Nephron (organoid): ENCODE measurements around the gene FAM83F.

Experiments
- H3K27ac Mint-ChIP-seq, 3 experiments: 2 replicates each; pipeline ENCODE4 v1.8.0; 2020; ENCODE audit warnings: mixed read lengths in 3 of 3, mild to moderate bottlenecking in 2 of 3, moderate library complexity in 1 of 3
- H3K27me3 Mint-ChIP-seq: 2 replicates; pipeline ENCODE4 v1.8.0; 2021; ENCODE audit warnings: low read depth, mild to moderate bottlenecking, moderate library complexity, mixed read lengths
- H3K36me3 Mint-ChIP-seq: 2 replicates; pipeline ENCODE4 v1.8.0; 2020; ENCODE audit warnings: low read depth, mixed read lengths
- H3K4me1 Mint-ChIP-seq: 2 replicates; pipeline ENCODE4 v1.8.0; 2020; ENCODE audit warnings: mixed read lengths
- H3K4me3 Mint-ChIP-seq, 3 experiments: 2 replicates each; pipeline ENCODE4 v1.8.0; 2020; ENCODE audit warnings: mild to moderate bottlenecking in 3 of 3, mixed read lengths in 3 of 3, moderate library complexity in 2 of 3
- H3K9me3 Mint-ChIP-seq: 2 replicates; pipeline ENCODE4 v1.8.0; 2020; ENCODE audit warnings: mixed read lengths
- TF ChIP-seq, protein P1 (sequence below), 3 experiments: fragments of 200-600 bp; sonication (generic); IDR thresholded peaks; one replicate each; pipeline ENCODE4 v1.5.0; 2021; ENCODE audit warnings: antibody characterized with exemption in 3 of 3; ENCODE audit not compliant: unreplicated experiment in 3 of 3

The FAM83F gene

DNA sequence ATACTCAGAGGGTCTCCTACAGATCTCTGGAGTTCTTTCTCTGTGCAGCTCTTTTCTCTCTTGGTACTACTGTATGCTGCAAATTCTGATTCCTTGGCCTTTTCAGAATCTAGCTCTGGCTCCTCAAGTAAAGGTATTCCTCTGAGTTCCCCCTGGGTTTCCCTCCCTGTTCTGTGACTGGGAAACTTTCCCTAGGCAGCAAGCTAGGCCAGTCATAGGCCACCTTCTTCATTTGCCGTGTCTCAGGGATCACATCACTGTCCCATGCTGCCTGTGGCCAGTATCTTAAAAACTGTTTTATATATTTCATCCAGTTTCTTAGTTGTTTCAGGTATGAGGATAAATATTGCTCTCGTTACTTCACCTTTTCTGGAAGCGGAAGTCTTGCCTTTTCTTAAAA is 71.2 kb downstream of the FAM83F start:
- no peak overlapping the region for H3K4me3 Mint-ChIP-seq
- no peak overlapping the region for H3K27ac Mint-ChIP-seq
- H3K9me3 Mint-ChIP-seq, result no peaks in the 10 kb centered on the region
- no peaks in the 10 kb centered on the region for H3K36me3 Mint-ChIP-seq
- H3K27me3 Mint-ChIP-seq, result peaks cover 5% of the 10 kb centered on the region
- TF ChIP-seq, protein P1, sequence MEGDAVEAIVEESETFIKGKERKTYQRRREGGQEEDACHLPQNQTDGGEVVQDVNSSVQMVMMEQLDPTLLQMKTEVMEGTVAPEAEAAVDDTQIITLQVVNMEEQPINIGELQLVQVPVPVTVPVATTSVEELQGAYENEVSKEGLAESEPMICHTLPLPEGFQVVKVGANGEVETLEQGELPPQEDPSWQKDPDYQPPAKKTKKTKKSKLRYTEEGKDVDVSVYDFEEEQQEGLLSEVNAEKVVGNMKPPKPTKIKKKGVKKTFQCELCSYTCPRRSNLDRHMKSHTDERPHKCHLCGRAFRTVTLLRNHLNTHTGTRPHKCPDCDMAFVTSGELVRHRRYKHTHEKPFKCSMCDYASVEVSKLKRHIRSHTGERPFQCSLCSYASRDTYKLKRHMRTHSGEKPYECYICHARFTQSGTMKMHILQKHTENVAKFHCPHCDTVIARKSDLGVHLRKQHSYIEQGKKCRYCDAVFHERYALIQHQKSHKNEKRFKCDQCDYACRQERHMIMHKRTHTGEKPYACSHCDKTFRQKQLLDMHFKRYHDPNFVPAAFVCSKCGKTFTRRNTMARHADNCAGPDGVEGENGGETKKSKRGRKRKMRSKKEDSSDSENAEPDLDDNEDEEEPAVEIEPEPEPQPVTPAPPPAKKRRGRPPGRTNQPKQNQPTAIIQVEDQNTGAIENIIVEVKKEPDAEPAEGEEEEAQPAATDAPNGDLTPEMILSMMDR (IDR thresholded peaks at IDR 0.05; ENCODE audit: unreplicated experiment in 3 of 3), result no peak
- no peaks in the 10 kb centered on the region for H3K4me1 Mint-ChIP-seq

DNA sequence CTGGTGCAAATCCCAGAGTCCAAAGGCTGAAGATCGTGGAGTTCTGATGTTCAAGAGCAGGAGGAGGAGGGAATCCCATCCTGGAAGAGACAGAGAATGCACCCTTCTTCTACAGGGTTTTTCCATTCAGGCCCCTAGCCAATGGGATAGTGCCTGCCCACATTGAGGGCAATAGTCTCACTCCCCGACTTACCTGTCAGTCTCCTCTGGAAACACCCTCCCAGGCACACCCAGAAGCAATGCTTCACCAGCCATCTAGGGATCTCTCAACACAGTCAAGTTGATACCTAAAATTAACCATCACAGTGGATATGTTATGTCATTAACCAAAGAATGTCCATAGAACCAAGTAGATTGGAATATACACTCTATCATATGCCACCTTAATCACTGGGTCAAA is 72.9 kb downstream of the FAM83F start:
- no peak overlapping the region for H3K4me3 Mint-ChIP-seq
- no peaks in the 10 kb centered on the region for H3K9me3 Mint-ChIP-seq
- H3K27me3 Mint-ChIP-seq, result peaks cover 5% of the 10 kb centered on the region
- no peaks in the 10 kb centered on the region for H3K4me1 Mint-ChIP-seq
- no peak overlapping the region for H3K27ac Mint-ChIP-seq
- no peaks in the 10 kb centered on the region for H3K36me3 Mint-ChIP-seq
- TF ChIP-seq, protein P1 (IDR thresholded peaks at IDR 0.05; ENCODE audit: unreplicated experiment in 3 of 3), result no peak

DNA sequence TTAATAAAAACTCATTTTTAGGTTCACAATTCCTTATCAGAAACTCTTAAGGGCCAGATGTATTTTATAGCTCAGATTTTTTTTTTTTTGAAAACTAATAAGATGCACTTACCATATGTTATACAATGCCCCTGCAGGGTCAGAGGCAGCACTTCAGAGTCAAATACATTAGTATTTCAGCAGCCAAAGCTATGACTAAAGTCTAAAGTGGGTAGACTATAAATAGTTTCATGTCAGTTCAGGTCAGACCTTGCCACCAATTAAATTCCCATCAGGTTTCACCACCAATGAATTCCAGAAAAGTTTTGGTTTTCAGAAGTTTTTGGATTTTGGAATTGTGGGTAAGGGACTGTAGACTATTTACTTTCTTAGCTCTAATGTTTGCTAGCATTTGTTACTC is 75.9 kb downstream of the FAM83F start:
- peaks cover 5% of the 10 kb centered on the region for H3K27me3 Mint-ChIP-seq
- no peaks in the 10 kb centered on the region for H3K4me1 Mint-ChIP-seq
- H3K27ac Mint-ChIP-seq, result no peak overlapping the region
- no peak overlapping the region for H3K4me3 Mint-ChIP-seq
- TF ChIP-seq, protein P1 (IDR thresholded peaks at IDR 0.05; ENCODE audit: unreplicated experiment in 3 of 3), result no peak
- no peaks in the 10 kb centered on the region for H3K9me3 Mint-ChIP-seq
- no peaks in the 10 kb centered on the region for H3K36me3 Mint-ChIP-seq

DNA sequence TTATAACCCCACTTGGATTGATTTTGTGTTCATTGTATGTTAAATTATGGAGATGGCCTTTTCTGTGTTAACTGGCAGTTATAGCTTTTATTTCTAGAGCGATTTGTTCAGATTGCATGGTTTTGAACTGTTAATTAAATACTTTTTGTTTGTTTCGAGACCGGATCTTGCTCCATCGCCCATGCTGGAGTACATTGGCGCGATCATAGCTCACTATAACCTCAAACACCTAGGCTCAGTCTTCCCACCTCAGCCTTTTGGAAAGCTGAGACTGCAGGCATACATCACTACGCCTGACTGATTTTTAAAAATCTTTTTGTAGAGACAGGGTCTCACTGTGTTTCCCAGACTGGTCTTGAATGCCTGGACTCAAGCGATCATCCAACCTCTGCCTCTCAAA is 77.0 kb downstream of the FAM83F start:
- Mint-ChIP-seq H3K4me3 (no peak overlapping the region), H3K9me3 (no peaks in the 10 kb centered on the region), H3K27ac (no peak overlapping the region), H3K27me3 (no peaks in the 10 kb centered on the region), H3K4me1 (no peaks in the 10 kb centered on the region), H3K36me3 (no peaks in the 10 kb centered on the region)
- TF ChIP-seq, protein P1 (IDR thresholded peaks at IDR 0.05; ENCODE audit: unreplicated experiment in 3 of 3), result no peak

DNA sequence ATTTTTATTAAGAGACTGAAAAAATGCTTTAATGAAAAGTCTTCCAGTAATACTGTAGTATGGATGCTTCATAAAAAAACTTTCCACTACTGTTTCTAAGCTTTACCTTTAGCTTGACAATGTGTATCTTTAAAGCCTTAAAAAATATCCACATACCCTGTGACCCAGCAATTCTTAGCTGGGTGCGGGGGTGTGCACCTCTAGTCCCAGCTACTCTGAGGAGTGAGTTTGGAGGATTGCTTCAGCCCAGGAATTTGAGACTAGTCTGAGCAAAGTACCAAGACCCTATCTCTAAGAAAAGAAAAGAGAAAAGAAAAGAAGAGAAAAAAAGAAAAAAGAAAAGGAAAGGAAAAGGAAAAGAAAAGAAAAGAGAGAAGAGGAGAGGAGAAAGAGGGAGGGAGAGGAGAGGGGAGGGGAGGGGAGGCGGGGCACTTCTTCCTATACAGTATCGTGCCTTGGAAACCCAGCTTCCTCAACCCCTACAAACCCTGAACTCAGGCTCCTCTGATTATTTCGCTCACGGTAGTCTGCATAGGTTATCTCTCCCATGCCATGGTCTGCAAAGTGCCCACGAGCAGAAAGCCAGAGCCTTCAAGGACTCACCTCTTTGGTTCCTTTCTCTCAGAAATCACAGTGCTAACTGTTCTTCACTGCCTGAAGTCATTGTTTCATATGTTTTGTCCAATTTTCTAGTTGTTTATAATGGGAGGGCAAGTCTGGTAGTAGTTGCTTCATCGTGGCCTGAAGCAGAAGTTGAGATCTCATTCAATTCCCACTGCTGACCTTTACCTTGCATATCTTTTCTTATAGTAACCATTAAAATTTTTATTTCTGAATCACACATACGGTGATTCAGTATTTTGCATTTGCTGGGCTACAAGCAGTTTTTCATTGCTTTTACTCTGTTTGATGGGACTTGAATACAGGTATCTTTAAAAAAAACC is 82.2 kb downstream of the FAM83F start:
- H3K27me3 Mint-ChIP-seq, result no peaks in the 10 kb centered on the region
- no peak overlapping the region for H3K27ac Mint-ChIP-seq
- no peaks in the 10 kb centered on the region for H3K9me3 Mint-ChIP-seq
- no peak overlapping the region for H3K4me3 Mint-ChIP-seq
- no peaks in the 10 kb centered on the region for H3K4me1 Mint-ChIP-seq
- TF ChIP-seq, protein P1 (IDR thresholded peaks at IDR 0.05; ENCODE audit: unreplicated experiment in 3 of 3), result no peak
- peaks cover 3% of the 10 kb centered on the region for H3K36me3 Mint-ChIP-seq

DNA sequence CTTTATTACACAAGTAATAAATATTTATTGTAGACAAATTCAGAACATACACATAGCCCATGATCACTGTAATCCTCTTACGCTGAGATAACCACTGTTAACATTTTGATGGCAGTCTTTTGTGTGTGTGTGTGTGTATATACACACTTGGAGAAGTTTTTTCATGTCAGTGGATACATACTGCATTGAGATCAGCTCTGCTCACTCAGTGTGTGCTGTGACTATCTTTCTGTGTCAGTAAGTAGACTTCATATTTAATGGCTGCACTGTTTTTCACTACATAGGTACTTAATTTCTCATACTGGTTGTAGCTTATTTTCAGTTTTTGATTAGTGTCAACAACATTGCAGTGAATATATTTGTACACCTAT is 82.9 kb downstream of the FAM83F start:
- no peaks in the 10 kb centered on the region for H3K4me1 Mint-ChIP-seq
- no peaks in the 10 kb centered on the region for H3K9me3 Mint-ChIP-seq
- H3K36me3 Mint-ChIP-seq, result peaks cover 3% of the 10 kb centered on the region
- H3K4me3 Mint-ChIP-seq, result no peak overlapping the region
- H3K27ac Mint-ChIP-seq, result no peak overlapping the region
- H3K27me3 Mint-ChIP-seq, result no peaks in the 10 kb centered on the region
- TF ChIP-seq, protein P1 (IDR thresholded peaks at IDR 0.05; ENCODE audit: unreplicated experiment in 3 of 3), result no peak
